ENCODE data around the gene CCL2. TPM values are rescaled to one million over a fixed set of nuclear protein-coding genes. Genes with fewer than 3 reads are reported as not detected.

CCL2 gene
- total and polyA plus RNA-seq, 2 of the 8 experiments (the other 6 are each of a cell fraction or from before 2014, with no cell fraction given), result 3.0 to 3.7 TPM

- TF ChIP-seq CHD7 (IDR thresholded peaks at IDR 0.05; ENCODE audit: insufficient replicate concordance, low read length) (no peak), TEAD4 (IDR thresholded peaks at IDR 0.05; ENCODE audit: low read depth, low read length) (no peak), CHD2 (IDR thresholded peaks at IDR 0.05; ENCODE audit: low read length) (no peak), PHF8 (conservative IDR thresholded peaks at IDR 0.05; ENCODE audit: low read depth, low read length) (no peak), CHD1 (IDR thresholded peaks at IDR 0.05; ENCODE audit: low read depth, low read length) (no peak), SP1 (IDR thresholded peaks at IDR 0.05; ENCODE audit: low read depth, low read length) (no peak), JUN (IDR thresholded peaks at IDR 0.05; ENCODE audit: low read depth, low read length) (no peak), CEBPB (IDR thresholded peaks at IDR 0.05; ENCODE audit: low read depth, low read length) (no peak), RAD21 (IDR thresholded peaks at IDR 0.05 in 1 of 2, conservative IDR thresholded peaks at IDR 0.05 in 1 of 2; ENCODE audit: low read depth in 2 of 2, low read length in 2 of 2) (no peak), BCL11A (IDR thresholded peaks at IDR 0.05; ENCODE audit: low read depth in 2 of 2, low read length in 2 of 2) (no peak)
Measured at GRCh38 chr17:34265711-34266110, 10.6 kb downstream of the CCL2 start (continued).
